ENCODE results near the gene NBEA.

NBEA gene

GRCh38 chr13:35484384-35484783 lies 542.3 kb downstream of the NBEA start:
- TF ChIP-seq CREB1 (IDR thresholded peaks at IDR 0.05; ENCODE audit: low read depth): no peak
- no peak for TF ChIP-seq CEBPB (IDR thresholded peaks at IDR 0.05)
- no peak for TF ChIP-seq MAX (IDR thresholded peaks at IDR 0.05)
- TF ChIP-seq RAD21 (IDR thresholded peaks at IDR 0.05; ENCODE audit: low read depth): no peak
- TF ChIP-seq REST (IDR thresholded peaks at IDR 0.05; ENCODE audit: low read depth): no peak
- no peak for TF ChIP-seq EGR1 (IDR thresholded peaks at IDR 0.05)
- TF ChIP-seq ZBTB7A (IDR thresholded peaks at IDR 0.05; ENCODE audit: low read depth): no peak
- no peak for TF ChIP-seq FOXM1 (IDR thresholded peaks at IDR 0.05; ENCODE audit: borderline replicate concordance, low read depth)
- TF ChIP-seq TEAD4 (IDR thresholded peaks at IDR 0.05): no peak
- TF ChIP-seq USF1 (IDR thresholded peaks at IDR 0.05): no peak
- TF ChIP-seq TCF12 (IDR thresholded peaks at IDR 0.05; ENCODE audit: low read depth): no peak
- no peak for TF ChIP-seq YY1 (IDR thresholded peaks at IDR 0.05; ENCODE audit: low read depth)
- no peak for TF ChIP-seq EP300 (IDR thresholded peaks at IDR 0.05; ENCODE audit: borderline replicate concordance)
- no peak for TF ChIP-seq TAF1 (IDR thresholded peaks at IDR 0.05; ENCODE audit: low read depth)
- no peak for TF ChIP-seq NFIC (IDR thresholded peaks at IDR 0.05)

GRCh38 chr13:35485424-35485823 lies 543.4 kb downstream of the NBEA start:
- no peak for TF ChIP-seq CREB1 (IDR thresholded peaks at IDR 0.05; ENCODE audit: low read depth)
- TF ChIP-seq FOXM1 (IDR thresholded peaks at IDR 0.05; ENCODE audit: borderline replicate concordance, low read depth): no peak
- no peak for TF ChIP-seq TEAD4 (IDR thresholded peaks at IDR 0.05)
- no peak for TF ChIP-seq NFIC (IDR thresholded peaks at IDR 0.05)
- TF ChIP-seq REST (IDR thresholded peaks at IDR 0.05; ENCODE audit: low read depth): no peak
- TF ChIP-seq ZBTB7A (IDR thresholded peaks at IDR 0.05; ENCODE audit: low read depth): no peak
- no peak for TF ChIP-seq USF1 (IDR thresholded peaks at IDR 0.05)
- TF ChIP-seq YY1 (IDR thresholded peaks at IDR 0.05; ENCODE audit: low read depth): no peak
- no peak for TF ChIP-seq RAD21 (IDR thresholded peaks at IDR 0.05; ENCODE audit: low read depth)
- TF ChIP-seq EP300 (IDR thresholded peaks at IDR 0.05; ENCODE audit: borderline replicate concordance): no peak
- TF ChIP-seq CEBPB (IDR thresholded peaks at IDR 0.05): no peak
- no peak for TF ChIP-seq TCF12 (IDR thresholded peaks at IDR 0.05; ENCODE audit: low read depth)
- no peak for TF ChIP-seq MAX (IDR thresholded peaks at IDR 0.05)
- TF ChIP-seq EGR1 (IDR thresholded peaks at IDR 0.05): no peak
- no peak for TF ChIP-seq TAF1 (IDR thresholded peaks at IDR 0.05; ENCODE audit: low read depth)

GRCh38 chr13:35489050-35489449 lies 547.0 kb downstream of the NBEA start:
- TF ChIP-seq FOXM1 (IDR thresholded peaks at IDR 0.05; ENCODE audit: borderline replicate concordance, low read depth): no peak
- no peak for TF ChIP-seq MAX (IDR thresholded peaks at IDR 0.05)
- TF ChIP-seq EGR1 (IDR thresholded peaks at IDR 0.05): no peak
- no peak for TF ChIP-seq RAD21 (IDR thresholded peaks at IDR 0.05; ENCODE audit: low read depth)
- TF ChIP-seq EP300 (IDR thresholded peaks at IDR 0.05; ENCODE audit: borderline replicate concordance): no peak
- TF ChIP-seq TAF1 (IDR thresholded peaks at IDR 0.05; ENCODE audit: low read depth): no peak
- no peak for TF ChIP-seq TCF12 (IDR thresholded peaks at IDR 0.05; ENCODE audit: low read depth)
- no peak for TF ChIP-seq CEBPB (IDR thresholded peaks at IDR 0.05)
- no peak for TF ChIP-seq NFIC (IDR thresholded peaks at IDR 0.05)
- TF ChIP-seq TEAD4 (IDR thresholded peaks at IDR 0.05): no peak
- no peak for TF ChIP-seq REST (IDR thresholded peaks at IDR 0.05; ENCODE audit: low read depth)
- TF ChIP-seq ZBTB7A (IDR thresholded peaks at IDR 0.05; ENCODE audit: low read depth): no peak
- TF ChIP-seq USF1 (IDR thresholded peaks at IDR 0.05): no peak
- TF ChIP-seq YY1 (IDR thresholded peaks at IDR 0.05; ENCODE audit: low read depth): no peak
- no peak for TF ChIP-seq CREB1 (IDR thresholded peaks at IDR 0.05; ENCODE audit: low read depth)

Data from Ishikawa (cell line).